Peyer's patch (tissue), 4 donors: ENCODE data around the gene ADPRM. TPM values are rescaled to one million over a fixed set of nuclear protein-coding genes. Genes with fewer than 3 reads are reported as not detected.
A peak's percentile ranks its signal among the peaks of the same experiment; 100 is the strongest.

Source experiments
- DNase-seq, 3 donors: peaks; one replicate each; pipeline ENCODE4 v3.0.0-alpha.2; 2017 to 2019
- H3K27ac ChIP-seq, 4 donors: fragments of 200-600 bp; sonication (generic); one replicate each; pipeline ENCODE4 v1.5.1; 2016 to 2019
- H3K27me3 ChIP-seq, 2 donors: fragments of 200-600 bp; sonication (generic); one replicate each; pipeline ENCODE4 v1.5.1; 2019
- H3K36me3 ChIP-seq, 3 donors: fragments of 200-600 bp; sonication (generic); one replicate each; pipeline ENCODE4 v1.5.1; 2016 to 2019
- H3K4me1 ChIP-seq, 4 donors: fragments of 200-600 bp; sonication (generic); one replicate each; pipeline ENCODE4 v1.5.1; 2016 to 2019
- H3K4me3 ChIP-seq, 4 donors: fragments of 200-600 bp; sonication (generic); 1 replicate in 3 of 4; 2 replicates in 1 of 4; pipeline ENCODE4 v1.5.1; 2016 to 2019; ENCODE audit warnings: mild to moderate bottlenecking in 1 of 4
- H3K9me3 ChIP-seq, 4 donors: fragments of 200-600 bp; sonication (generic); one replicate each; pipeline ENCODE4 v1.5.1; 2016 to 2019; ENCODE audit warnings: mild to moderate bottlenecking in 1 of 4
- CTCF ChIP-seq, 6 experiments: fragments of 450-650 bp in 4 of 6; fragments of 200-600 bp in 2 of 6; sonication (generic) in 1 of 6; IDR thresholded peaks; one replicate each; pipeline ENCODE4 v1.5.1; 2017 to 2019; ENCODE audit warnings: antibody characterized with exemption in 6 of 6, mild to moderate bottlenecking in 3 of 6, moderate library complexity in 1 of 6
- POLR2A ChIP-seq, 2 donors: fragments of 450-650 bp; IDR thresholded peaks; one replicate each; pipeline ENCODE4 v1.5.1; 2017; ENCODE audit warnings: antibody characterized with exemption in 2 of 2, mild to moderate bottlenecking in 2 of 2, moderate library complexity in 2 of 2
- total RNA-seq, 4 donors: library from RNA; depleted of rRNA; stranded (reverse); fragments of >200 nt; gene quantifications; one replicate each; pipeline ENCODE4 v1.1.0, GENCODE V29; 2016

The ADPRM gene
- total RNA-seq, 4 donors from 2014 or later, result 6.5 to 20.6 (median 14.0) TPM

- DNase-seq, result no peak
- H3K27me3 ChIP-seq, result no peaks in the 10 kb centered on the region
- H3K27ac ChIP-seq, result no peak overlapping the region
- no peak for TF ChIP-seq CTCF (IDR thresholded peaks at IDR 0.05)
- TF ChIP-seq POLR2A (IDR thresholded peaks at IDR 0.05), result no peak
- no peaks in the 10 kb centered on the region for H3K36me3 ChIP-seq
- no peaks in the 10 kb centered on the region for H3K9me3 ChIP-seq
- peaks cover 0 to 26% (median 10%) of the 10 kb centered on the region in 4 donors for H3K4me1 ChIP-seq
- H3K4me3 ChIP-seq, result no peak overlapping the region
Measured at GRCh38 chr17:10735821-10736220, 38.4 kb downstream of the ADPRM start.

GRCh38 chr17:10737168-10737622 is 39.8 kb downstream of the ADPRM start:
- H3K9me3 ChIP-seq, result no peaks in the 10 kb centered on the region
- peak overlapping the region in 3 of 4 donors; percentile 61 to 87 (median 82) for H3K27ac ChIP-seq
- no peak overlapping the region for H3K4me3 ChIP-seq
- peak in 4 of 6 experiments; percentile 66 to 96 (median 84) for TF ChIP-seq CTCF (IDR thresholded peaks at IDR 0.05)
- TF ChIP-seq POLR2A (IDR thresholded peaks at IDR 0.05), result peak; percentile 16 to 78
- H3K27me3 ChIP-seq, result no peaks in the 10 kb centered on the region
- H3K36me3 ChIP-seq, result no peaks in the 10 kb centered on the region
- H3K4me1 ChIP-seq, result peaks cover 0 to 13% (median 7%) of the 10 kb centered on the region in 4 donors
- DNase-seq, result peak; percentile 31 to 92 (median 83)

DNA sequence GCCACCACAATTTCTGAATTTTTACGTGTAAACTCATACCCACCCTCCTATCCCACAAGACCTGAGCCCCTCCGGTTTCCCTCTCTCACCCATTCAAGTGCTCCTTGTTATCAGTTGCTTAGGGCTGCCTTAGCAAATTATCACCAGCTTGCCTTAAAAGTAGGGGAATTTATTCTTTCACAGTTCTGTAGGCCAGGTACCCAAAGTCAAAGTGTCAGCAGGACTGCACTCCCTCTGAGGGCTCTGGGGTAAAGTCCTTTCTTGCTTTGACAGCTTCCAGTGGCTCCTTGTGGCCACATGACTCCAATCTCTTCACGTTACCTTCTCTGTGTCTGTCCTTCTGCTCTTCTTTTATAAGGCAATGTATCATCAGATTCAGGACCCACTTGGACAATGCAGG is 40.3 kb downstream of the ADPRM start:
- Histone ChIP-seq H3K36me3 (no peaks in the 10 kb centered on the region), H3K4me3 (no peak overlapping the region), H3K9me3 (no peaks in the 10 kb centered on the region), H3K4me1 (peaks cover 0 to 13% (median 7%) of the 10 kb centered on the region in 4 donors), H3K27me3 (no peaks in the 10 kb centered on the region), H3K27ac (peak overlapping the region in 3 of 4 donors; percentile 61 to 87 (median 82))
- peak in 1 of 3 donors; percentile 64 for DNase-seq
- TF ChIP-seq CTCF (IDR thresholded peaks at IDR 0.05), result no peak
- no peak for TF ChIP-seq POLR2A (IDR thresholded peaks at IDR 0.05)

- Histone ChIP-seq H3K36me3 (no peaks in the 10 kb centered on the region), H3K4me1 (peaks cover 0 to 17% (median 4%) of the 10 kb centered on the region in 4 donors), H3K4me3 (no peak overlapping the region), H3K27ac (peak overlapping the region in 3 of 4 donors; percentile 61 to 87 (median 82)), H3K9me3 (no peaks in the 10 kb centered on the region), H3K27me3 (no peaks in the 10 kb centered on the region)
- TF ChIP-seq POLR2A (IDR thresholded peaks at IDR 0.05), result peak in 1 of 2 donors; percentile 52
- TF ChIP-seq CTCF (IDR thresholded peaks at IDR 0.05), result no peak
- peak in 2 of 3 donors; percentile 65 to 68 for DNase-seq
Measured at GRCh38 chr17:10738521-10739258, 41.3 kb downstream of the ADPRM start.

DNA sequence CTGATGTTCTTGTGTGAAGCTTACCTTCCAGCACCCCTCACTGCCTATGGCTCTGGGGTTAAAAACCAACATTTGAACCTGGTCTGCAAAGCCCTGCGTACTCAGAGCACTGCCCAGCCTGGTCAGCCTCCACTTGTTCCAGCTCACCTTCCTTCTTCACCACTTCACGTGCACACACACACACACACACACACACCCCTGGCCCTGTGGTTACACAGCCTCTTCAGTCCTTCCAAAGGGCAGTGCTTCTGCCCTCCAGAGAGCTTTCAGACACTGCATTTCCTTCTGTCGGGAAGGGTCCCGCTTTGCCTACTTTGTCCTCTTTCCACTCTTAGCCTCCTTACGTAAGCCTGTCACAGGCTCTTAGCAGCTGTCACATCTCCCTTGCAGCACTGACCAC is 42.0 kb downstream of the ADPRM start:
- Histone ChIP-seq H3K4me3 (no peak overlapping the region), H3K4me1 (peaks cover 0 to 18% (median 4%) of the 10 kb centered on the region in 4 donors), H3K9me3 (no peaks in the 10 kb centered on the region), H3K27me3 (no peaks in the 10 kb centered on the region), H3K27ac (peak overlapping the region in 2 of 4 donors; percentile 82 to 87), H3K36me3 (no peaks in the 10 kb centered on the region)
- no peak for TF ChIP-seq POLR2A (IDR thresholded peaks at IDR 0.05)
- TF ChIP-seq CTCF (IDR thresholded peaks at IDR 0.05), result no peak
- DNase-seq, result peak in 1 of 3 donors; percentile 41
